Right atrium auricular region (tissue), 2 donors: ENCODE data around the gene LPP. TPM values are rescaled to one million over a fixed set of nuclear protein-coding genes. Genes with fewer than 3 reads are reported as not detected.
"Not testable (repeated sequence)": the region's sequence is repeated elsewhere in the genome, so short reads cannot be mapped to it uniquely, and the experiment has no call there.

Experiments
- DNase-seq: peaks from one replicate; pipeline ENCODE4 v3.0.0-alpha.2; 2019; ENCODE audit warnings: low spot score
- H3K27ac ChIP-seq, 2 donors: fragments of 200-600 bp; sonication (generic); 1 replicate in 1 of 2; 2 replicates in 1 of 2; pipeline ENCODE4 v1.5.1; 2016 to 2019
- H3K27me3 ChIP-seq, 2 donors: fragments of 200-600 bp; sonication (generic); one replicate each; pipeline versions ENCODE4 v1.5.1 to v1.6.0; 2017 to 2019
- H3K36me3 ChIP-seq: fragments of 200-600 bp; sonication (generic); one replicate; pipeline ENCODE4 v1.5.1; 2016
- H3K4me1 ChIP-seq, 2 donors: fragments of 200-600 bp; sonication (generic); one replicate each; pipeline versions ENCODE4 v1.5.1 to v1.6.0; 2017 to 2019
- H3K4me3 ChIP-seq, 2 donors: fragments of 200-600 bp; sonication (generic); 1 replicate in 1 of 2; 2 replicates in 1 of 2; pipeline ENCODE4 v1.5.1; 2017 to 2019; ENCODE audit warnings: mild to moderate bottlenecking in 1 of 2, moderate library complexity in 1 of 2
- H3K9me3 ChIP-seq, 2 donors: fragments of 200-600 bp; sonication (generic); one replicate each; pipeline ENCODE4 v1.5.1; 2019
- CTCF ChIP-seq, 2 donors: fragments of 200-600 bp; sonication (generic); IDR thresholded peaks; one replicate each; pipeline ENCODE4 v1.5.1; 2019; ENCODE audit warnings: antibody characterized with exemption in 2 of 2
- total RNA-seq, 2 donors: library from RNA; depleted of rRNA; stranded (reverse); fragments of >200 nt; gene quantifications; one replicate each; pipeline ENCODE4 v1.1.0, GENCODE V29; 2016

Gene LPP
- total RNA-seq, 2 donors from 2014 or later = 117 to 186 TPM

DNA sequence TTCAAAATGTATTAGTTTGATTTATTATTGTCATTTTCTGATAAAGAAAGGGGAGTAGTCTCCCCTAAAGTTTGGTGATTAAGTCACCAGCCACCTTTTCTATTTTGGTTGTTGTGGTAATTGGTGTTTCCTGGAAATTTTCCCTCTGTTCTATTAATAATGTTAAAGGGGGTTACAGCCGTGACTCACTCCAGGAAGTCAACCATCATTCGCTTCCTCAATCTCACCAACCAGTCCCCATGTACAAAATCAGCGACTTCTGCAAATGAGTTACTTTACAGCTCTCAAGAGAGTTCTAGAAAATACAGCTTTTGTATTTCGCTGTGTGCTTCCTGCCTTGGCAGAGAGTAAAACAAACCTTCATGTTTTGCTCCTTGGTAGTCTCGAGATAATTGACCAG lies 285.1 kb downstream of the LPP start:
- DNase-seq = no peak
- no peak overlapping the region for H3K4me3 ChIP-seq
- H3K9me3 ChIP-seq = no peaks in the 10 kb centered on the region
- H3K4me1 ChIP-seq = peaks cover 0 to 22% of the 10 kb centered on the region in 2 donors
- TF ChIP-seq CTCF (IDR thresholded peaks at IDR 0.05) = no peak
- no peaks in the 10 kb centered on the region for H3K27me3 ChIP-seq
- H3K27ac ChIP-seq = peak overlapping the region in 1 of 2 donors; percentile 4
- H3K36me3 ChIP-seq = no peaks in the 10 kb centered on the region

GRCh38 chr3:188440340-188440972 lies 286.5 kb downstream of the LPP start:
- H3K27ac ChIP-seq = no peak overlapping the region
- no peaks in the 10 kb centered on the region for H3K9me3 ChIP-seq
- H3K4me3 ChIP-seq = no peak overlapping the region
- DNase-seq = no peak
- H3K36me3 ChIP-seq = no peaks in the 10 kb centered on the region
- peaks cover 0 to 21% of the 10 kb centered on the region in 2 donors for H3K4me1 ChIP-seq
- H3K27me3 ChIP-seq = no peaks in the 10 kb centered on the region
- no peak for TF ChIP-seq CTCF (IDR thresholded peaks at IDR 0.05)

- H3K27me3 ChIP-seq = no peaks in the 10 kb centered on the region
- H3K27ac ChIP-seq = no peak overlapping the region
- H3K9me3 ChIP-seq = no peaks in the 10 kb centered on the region
- peaks cover 0 to 21% of the 10 kb centered on the region in 2 donors for H3K4me1 ChIP-seq
- no peak overlapping the region for H3K4me3 ChIP-seq
- no peak for TF ChIP-seq CTCF (IDR thresholded peaks at IDR 0.05)
- H3K36me3 ChIP-seq = no peaks in the 10 kb centered on the region
- DNase-seq = no peak
These were observed 288.5 kb downstream of the LPP start for GRCh38 chr3:188442430-188442829.

DNA sequence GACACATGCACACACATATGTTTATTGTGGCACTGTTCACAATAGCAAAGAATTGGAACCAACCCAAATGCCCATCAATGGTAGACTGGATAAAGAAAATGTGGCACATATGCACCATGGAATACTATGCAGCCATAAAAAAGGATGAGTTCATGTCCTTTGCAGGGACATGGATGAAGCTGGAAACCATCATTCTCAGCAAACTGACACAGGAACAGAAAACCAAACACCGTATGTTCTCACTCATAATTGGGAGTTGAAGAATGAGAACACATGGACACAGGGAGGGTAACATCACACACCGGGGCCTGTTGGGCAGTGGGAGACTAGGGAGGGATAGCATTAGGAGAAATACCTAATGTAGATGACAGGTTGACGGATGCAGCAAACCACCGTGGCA lies 291.2 kb downstream of the LPP start:
- not testable (repeated sequence) for H3K36me3 ChIP-seq, H3K27me3 ChIP-seq, DNase-seq, H3K4me3 ChIP-seq, H3K9me3 ChIP-seq, H3K4me1 ChIP-seq, H3K27ac ChIP-seq

- no peaks in the 10 kb centered on the region for H3K9me3 ChIP-seq
- H3K36me3 ChIP-seq = no peaks in the 10 kb centered on the region
- no peaks in the 10 kb centered on the region for H3K27me3 ChIP-seq
- TF ChIP-seq CTCF (IDR thresholded peaks at IDR 0.05) = no peak
- no peak overlapping the region for H3K4me3 ChIP-seq
- DNase-seq = no peak
- H3K4me1 ChIP-seq = no peaks in the 10 kb centered on the region
- H3K27ac ChIP-seq = no peak overlapping the region
These were observed 292.1 kb downstream of the LPP start for GRCh38 chr3:188446014-188446413.

GRCh38 chr3:188446766-188447165 lies 292.8 kb downstream of the LPP start:
- no peaks in the 10 kb centered on the region for H3K27me3 ChIP-seq
- no peak overlapping the region for H3K27ac ChIP-seq
- H3K9me3 ChIP-seq = no peaks in the 10 kb centered on the region
- no peak overlapping the region for H3K4me3 ChIP-seq
- no peaks in the 10 kb centered on the region for H3K4me1 ChIP-seq
- no peak for DNase-seq
- TF ChIP-seq CTCF (IDR thresholded peaks at IDR 0.05) = no peak
- H3K36me3 ChIP-seq = no peaks in the 10 kb centered on the region
